GM19324 (cell line): Measurements from ENCODE around the gene UBASH3B.
"Not testable (repeated sequence)": the region's sequence is repeated elsewhere in the genome, so short reads cannot be mapped to it uniquely, and the experiment has no call there.

ENCODE experiments used
- ATAC-seq: cut with Tn5 transposase; IDR thresholded peaks from one replicate; pipeline ENCODE4 v1.9.1; 2021; ENCODE audit warnings: mild to moderate bottlenecking, moderate library complexity; ENCODE audit not compliant: unreplicated experiment, low FRiP score

The UBASH3B gene

GRCh38 chr11:122833846-122834464 is 178.4 kb downstream of the UBASH3B start:
- no peak for ATAC-seq

DNA sequence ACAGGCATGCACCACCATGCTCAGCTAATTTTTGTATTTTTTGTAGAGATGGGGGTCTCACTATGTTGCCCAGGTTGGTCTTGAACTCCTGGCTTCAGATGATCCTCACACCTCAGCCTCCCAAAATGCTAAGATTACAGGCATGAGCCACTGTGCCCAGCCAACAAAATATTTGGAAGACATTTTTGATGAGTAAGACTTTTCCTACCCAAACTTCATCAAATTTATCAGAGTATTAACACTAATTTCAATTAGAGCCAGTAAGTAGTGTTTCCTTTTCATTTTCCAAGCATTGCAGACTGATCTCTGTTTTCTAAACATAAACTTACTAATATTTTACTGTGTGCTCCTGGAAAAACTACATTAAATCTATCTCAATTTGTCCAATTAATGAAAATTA is 181.4 kb downstream of the UBASH3B start:
- ATAC-seq, result no peak

- ATAC-seq, result no peak
Observed at GRCh38 chr11:122837528-122838346, 182.2 kb downstream of the UBASH3B start.

GRCh38 chr11:122843281-122844141 is 188.0 kb downstream of the UBASH3B start:
- no peak for ATAC-seq

- no peak for ATAC-seq
Observed at GRCh38 chr11:122847466-122847865, 191.9 kb downstream of the UBASH3B start.

GRCh38 chr11:122848186-122848585 is 192.7 kb downstream of the UBASH3B start:
- no peak for ATAC-seq

DNA sequence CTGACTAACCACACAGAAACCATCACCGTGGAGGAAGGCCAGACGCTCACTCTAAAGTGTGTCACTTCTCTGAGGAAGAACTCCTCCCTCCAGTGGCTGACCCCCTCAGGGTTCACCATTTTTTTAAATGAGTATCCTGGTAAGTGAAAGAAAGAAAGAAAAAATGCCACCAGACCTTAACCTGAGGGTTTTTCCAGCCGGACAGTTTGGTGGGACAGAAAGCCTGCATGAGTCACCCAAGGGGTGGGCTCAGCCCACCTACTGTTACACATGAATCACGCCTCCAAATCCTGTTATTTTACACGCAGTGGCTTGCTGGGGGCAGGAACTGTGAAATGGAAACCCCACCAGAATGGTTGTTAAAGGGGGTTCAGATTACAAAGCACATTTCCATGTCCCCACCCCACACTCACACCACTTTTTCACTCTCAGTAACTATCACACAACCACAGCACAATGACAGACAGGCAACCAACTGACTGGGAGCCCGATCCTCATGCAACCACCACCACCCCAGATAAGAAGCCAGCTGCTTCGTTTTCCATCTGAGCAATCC is 194.6 kb downstream of the UBASH3B start:
- no peak for ATAC-seq

DNA sequence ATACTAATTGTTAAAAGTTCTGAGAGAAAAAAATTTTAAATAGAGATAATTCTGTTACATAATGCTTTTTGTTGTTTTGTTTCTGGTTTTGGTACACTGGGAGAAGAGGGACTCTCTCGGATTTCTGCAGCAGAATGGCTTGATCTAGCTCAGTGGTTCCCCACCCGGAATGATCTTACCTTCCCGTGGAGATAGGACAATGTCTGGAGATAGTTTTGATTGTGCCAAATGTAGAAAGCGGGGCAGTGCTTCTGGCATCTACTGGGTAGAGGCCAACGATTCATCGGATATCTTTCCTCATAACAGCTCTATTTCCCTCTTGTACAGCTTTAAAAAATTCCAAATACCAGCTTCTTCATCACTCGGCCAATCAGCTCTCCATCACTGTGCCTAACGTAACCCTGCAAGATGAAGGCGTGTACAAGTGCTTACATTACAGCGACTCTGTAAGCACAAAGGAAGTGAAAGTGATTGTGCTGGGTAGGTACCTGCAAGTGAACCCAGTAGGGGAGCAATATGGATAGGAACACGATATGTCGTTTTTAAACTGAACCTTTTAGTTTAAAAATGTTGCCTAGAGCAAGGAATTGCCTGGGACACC is 195.9 kb downstream of the UBASH3B start:
- ATAC-seq, result no peak

DNA sequence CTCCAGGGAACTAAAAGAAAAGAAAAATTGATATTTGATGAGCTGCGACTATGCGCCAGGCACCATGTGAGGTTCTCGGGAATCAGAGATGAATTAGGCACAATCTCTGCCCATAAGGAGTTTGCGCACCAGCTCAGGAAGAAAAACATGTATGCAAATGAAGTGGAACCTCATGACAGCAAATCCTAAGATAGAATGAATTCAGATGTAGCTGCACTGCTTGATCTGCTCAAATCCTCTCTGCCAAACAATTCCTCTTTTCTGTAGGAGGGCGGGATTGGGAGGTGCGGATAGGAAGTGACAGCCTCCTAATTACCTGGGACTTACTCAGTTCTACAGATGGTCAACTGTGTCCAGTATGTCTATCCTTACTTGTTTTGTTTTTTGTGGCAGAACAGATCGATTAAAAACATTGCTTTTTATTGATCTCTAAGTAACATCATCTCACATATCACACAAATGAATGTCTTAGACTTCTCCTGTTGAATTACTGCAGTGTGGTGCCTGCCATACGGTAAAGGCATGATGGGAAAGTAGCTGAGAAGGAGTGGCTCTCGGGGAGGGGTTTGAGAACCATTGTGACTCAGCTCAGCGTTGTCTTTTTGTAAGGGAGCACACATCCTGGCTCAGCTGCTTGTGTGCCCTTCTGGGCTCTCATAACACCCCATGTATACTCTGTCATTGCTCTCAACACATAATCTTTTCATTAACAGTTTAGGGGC is 196.7 kb downstream of the UBASH3B start:
- ATAC-seq, result no peak

DNA sequence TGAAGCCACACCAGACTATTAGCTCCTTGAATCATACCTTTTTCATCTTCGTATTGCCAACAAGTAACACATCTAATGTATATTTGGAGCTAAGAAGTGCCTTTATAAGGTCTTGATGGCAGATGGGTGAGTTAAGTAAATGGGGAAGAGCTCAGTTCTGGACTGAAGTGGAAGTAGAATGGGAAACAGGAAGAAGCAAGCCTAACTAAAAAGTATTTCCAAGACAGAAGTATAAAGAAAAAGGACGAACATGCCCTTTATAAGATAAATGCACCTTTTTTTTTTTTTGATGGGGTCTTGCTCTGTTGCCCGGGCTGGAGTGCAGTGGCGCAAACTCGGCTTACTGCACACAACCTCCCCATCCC is 197.3 kb downstream of the UBASH3B start:
- no peak for ATAC-seq

DNA sequence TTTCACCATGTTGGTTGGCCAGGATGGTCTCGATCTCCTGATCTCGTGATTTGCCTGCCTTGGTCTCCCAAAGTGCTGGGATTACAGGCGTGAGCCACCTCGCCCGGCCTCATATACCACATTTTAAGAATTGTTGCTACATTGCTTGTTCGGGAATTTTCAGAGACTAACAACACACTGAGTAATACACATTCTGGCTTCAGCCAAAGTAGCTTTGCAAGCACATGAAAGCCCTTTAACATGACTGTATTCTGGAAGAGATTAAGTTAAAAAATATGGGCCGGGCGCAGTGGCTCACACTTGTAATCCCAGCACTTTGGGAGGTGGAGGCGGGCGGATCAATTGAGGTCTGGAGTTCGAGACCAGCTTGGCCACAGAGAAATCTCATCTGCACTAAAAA is 197.7 kb downstream of the UBASH3B start:
- no peak for ATAC-seq

DNA sequence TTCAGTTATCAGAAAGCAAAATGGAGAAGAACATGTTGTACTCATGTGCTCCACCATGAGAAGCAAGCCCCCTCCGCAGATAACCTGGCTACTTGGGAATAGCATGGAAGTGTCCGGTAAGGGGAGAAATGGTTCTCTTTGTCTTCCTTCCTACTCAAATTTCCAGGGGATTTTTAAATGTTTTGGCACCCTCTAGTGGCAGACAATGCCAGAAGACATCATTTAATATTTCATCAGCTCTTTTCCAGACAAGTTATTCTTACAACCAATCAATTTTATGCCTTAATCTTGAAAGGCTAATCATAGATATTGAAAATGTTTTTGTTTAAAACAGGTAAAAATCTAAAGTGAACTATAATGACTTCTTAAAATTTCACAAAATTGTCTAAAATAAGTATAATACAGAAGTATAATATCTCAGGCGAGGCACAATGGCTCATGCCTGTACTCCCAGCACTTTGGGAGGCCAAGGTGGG is 198.5 kb downstream of the UBASH3B start:
- no peak for ATAC-seq

DNA sequence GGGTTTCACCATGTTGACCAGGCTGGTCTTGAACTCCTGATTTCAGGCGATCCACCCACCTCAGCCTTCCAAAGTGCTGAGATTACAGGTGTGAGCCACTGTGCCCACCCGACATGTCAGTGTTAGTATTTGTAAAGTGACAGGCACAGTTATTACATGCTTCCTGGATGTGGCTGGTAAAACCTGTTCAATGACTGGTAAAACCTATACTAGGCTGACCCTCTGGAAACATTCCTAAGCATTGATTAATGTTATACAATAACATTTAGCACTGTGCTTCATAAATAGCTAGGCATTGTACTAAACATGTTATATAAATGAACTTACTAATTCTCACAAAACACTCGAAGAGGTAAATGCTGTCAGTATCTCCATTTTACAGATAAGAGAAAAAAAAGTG is 206.1 kb downstream of the UBASH3B start:
- no peak for ATAC-seq

DNA sequence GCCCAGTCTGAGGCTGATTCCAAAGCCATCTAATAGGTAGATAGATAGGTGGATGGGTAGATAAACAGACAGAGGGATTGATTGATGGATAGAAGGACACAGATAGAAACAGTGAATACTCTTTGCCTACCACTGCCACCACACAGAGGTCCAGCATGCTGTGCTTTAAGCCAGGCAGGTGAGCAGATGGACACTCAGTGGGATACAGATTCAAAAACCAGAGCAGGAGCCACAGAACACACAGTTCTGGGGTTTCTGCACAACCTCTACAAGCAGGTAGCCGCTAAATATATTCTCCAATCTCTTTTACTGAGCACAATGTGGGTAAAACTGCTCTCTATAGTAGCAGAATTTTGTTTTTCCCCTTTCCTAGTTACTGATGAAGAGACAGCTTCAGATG is 206.6 kb downstream of the UBASH3B start:
- ATAC-seq, result no peak

DNA sequence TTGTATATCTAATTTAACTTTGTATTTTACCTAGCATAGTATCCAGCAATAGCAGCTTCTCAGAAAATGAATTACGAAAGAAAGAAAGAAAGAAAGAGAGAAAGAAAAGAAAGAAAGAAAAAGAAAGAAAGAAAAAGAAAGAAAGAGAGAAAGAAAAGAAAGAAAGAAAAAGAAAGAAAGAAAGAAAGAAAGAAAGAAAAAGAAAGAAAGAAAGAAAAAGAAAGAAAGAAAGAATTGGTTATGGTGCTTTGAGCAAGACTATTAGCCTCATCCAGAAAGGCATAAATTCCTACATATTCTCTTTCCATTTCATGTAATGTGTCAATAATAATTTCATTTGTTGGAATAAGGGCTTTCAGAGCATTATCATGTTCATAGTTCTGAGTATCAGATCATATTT is 207.6 kb downstream of the UBASH3B start:
- ATAC-seq, result not testable (repeated sequence)

- ATAC-seq, result no peak
Observed at GRCh38 chr11:122863704-122864326, 208.3 kb downstream of the UBASH3B start.
